ENCODE results near the gene SLCO2B1.

DNA sequence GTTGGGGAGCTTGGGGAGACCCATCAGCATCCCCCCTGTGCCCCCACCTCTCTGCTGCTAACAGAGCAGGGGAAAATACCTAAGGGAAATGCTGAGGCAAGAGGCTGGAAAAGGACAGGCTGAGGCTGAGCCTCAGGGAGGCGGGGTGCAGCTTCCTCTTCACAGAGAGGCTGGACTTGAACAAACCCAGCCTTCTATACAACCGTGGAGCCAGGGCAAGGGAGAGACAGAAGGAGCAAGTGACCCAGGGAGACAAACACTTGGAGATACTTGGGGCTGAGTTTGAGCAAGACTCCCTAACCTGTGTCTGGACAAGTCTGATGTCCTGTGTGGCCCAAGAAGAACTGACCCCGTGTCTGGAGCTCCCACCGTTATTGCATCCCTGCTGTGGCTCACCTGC is at the start of gene SLCO2B1:
- TF ChIP-seq, protein P1, sequence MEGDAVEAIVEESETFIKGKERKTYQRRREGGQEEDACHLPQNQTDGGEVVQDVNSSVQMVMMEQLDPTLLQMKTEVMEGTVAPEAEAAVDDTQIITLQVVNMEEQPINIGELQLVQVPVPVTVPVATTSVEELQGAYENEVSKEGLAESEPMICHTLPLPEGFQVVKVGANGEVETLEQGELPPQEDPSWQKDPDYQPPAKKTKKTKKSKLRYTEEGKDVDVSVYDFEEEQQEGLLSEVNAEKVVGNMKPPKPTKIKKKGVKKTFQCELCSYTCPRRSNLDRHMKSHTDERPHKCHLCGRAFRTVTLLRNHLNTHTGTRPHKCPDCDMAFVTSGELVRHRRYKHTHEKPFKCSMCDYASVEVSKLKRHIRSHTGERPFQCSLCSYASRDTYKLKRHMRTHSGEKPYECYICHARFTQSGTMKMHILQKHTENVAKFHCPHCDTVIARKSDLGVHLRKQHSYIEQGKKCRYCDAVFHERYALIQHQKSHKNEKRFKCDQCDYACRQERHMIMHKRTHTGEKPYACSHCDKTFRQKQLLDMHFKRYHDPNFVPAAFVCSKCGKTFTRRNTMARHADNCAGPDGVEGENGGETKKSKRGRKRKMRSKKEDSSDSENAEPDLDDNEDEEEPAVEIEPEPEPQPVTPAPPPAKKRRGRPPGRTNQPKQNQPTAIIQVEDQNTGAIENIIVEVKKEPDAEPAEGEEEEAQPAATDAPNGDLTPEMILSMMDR (IDR thresholded peaks at IDR 0.05) = no peak
- TF ChIP-seq POLR2AphosphoS5 (IDR thresholded peaks at IDR 0.05) = no peak
- TF ChIP-seq POLR2A (IDR thresholded peaks at IDR 0.05) = no peak

Measured in suprapubic skin (tissue), 4 donors.